Activated CD4-positive, CD25-positive, alpha-beta regulatory T cell treated with anti-CD3 and anti-CD28 coated beads, Interleukin-2, amount 50 U/mL, for 16 hours (primary cell): ENCODE measurements around the gene SUPT20HL1.

Experiments used
- DNase-seq: peaks from one replicate; pipeline ENCODE4 v3.0.0-alpha.2; 2020; ENCODE audit warnings: low read depth, low spot score

Gene SUPT20HL1

DNA sequence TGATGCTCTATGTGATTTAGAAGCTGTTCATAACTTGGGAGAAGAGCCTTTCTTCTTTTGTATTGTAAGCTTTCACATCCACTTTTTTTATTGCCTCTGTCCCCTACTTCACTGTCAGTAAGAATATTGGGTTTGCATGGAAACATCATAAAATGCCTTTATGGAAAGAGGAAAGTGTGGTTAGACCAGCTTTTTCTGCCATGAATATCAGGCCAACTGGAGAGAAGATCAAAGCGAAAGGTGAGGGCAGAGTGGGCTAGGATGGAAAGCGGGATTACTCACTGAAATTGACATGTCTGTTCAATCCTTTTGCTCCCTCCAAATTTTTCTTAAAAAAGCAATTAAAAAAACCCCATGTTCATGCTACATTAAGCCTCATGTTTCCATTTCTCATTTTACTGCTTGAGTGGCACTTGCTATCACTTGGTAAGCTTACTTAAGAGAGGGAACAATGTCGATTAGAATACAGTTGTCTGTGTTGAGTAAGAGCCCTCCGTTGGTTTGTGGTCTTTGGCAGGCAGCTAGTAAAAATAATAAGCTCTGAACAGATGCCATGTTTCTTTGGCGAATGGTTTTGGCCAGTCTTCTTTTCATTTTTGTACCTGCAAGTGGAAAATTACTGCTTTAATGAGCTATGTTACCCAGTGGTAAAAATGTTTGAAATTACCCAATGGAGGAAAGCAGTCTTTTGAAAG, 35.9 kb downstream of the SUPT20HL1 start:
- no peak for DNase-seq

DNA sequence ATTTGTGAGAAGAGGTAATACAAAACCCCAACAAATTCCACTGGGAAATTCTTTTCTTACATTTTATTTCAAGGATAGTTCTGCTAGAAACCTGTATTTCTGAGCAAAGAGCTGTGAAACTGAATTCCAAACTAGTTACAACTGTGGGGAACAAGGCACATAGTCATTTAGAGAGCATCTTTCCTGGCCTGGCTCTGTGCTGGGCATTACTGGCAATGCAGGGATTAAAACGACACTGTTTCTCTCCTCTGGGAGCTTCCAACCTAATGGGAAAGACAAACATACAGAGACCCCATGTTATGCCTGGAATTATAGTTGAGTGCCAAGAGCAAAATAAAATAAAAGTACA, 36.5 kb downstream of the SUPT20HL1 start:
- no peak for DNase-seq

DNA sequence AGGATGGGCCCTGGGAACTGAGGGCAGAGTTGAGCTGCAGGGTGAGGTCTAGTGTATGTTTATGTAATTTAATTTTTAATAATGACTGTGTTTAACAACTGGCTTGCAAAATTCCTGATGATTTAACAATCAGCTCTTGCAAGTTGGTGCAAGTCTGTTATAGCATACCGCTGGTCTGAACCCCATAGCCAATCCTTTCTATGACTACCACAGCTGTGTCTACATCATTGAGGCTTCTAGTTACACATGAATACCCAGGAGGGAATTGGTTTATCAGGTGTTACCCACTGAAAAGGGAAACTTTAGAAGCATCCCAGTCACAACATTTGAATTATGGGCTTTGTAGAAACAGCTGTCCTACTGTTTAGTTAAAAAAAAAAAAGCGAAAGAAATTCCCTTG, 38.3 kb downstream of the SUPT20HL1 start:
- DNase-seq, result no peak

- DNase-seq, result no peak
Measured at GRCh38 chrX:24399550-24399949, 39.1 kb downstream of the SUPT20HL1 start.

DNA sequence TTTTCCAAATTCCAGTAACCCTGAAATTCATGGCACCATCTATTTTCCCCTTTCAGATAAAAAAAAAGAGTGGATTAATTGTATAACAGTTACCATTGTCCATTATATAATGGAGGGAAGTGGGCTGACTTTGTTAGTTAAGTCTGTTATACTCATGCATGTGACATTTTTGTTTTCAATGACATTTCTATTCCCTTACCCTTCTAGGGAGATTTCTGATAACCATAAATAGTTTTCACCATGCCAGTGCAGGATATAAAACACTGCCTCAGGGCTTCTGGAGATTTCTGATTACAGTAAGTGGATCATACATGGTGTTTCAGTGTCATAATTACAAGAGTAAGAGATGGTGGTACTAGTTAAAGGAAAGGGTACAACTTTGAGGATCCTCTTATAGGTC, 45.5 kb downstream of the SUPT20HL1 start:
- no peak for DNase-seq
